GF-D8 (cell line): ENCODE data around the gene PRUNE2.

Experiments used
- DNase-seq: peaks from one replicate; lab custom pipeline; 2025; lab: John Stamatoyannopoulos, UW

Gene PRUNE2

DNA sequence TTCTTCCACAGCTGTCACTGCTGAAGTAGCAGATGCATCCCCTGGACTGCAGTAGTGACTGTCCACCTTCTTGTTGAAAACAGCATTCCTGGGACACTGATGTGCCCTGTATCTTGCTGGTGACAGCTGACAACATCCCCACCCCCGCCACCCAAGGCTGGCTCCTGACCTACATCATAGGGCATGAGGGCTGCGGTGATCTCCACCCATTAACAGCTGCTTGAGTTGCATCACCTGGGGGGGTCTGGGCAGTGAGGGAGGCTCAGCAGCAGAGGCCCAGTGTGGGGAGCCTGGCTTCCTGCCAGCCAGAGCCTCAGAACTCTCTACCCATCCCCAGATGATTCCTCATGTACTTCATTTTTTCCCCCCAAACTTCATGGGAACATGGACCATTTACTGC is 4.1 kb downstream of the PRUNE2 start:
- DNase-seq: no peak

DNA sequence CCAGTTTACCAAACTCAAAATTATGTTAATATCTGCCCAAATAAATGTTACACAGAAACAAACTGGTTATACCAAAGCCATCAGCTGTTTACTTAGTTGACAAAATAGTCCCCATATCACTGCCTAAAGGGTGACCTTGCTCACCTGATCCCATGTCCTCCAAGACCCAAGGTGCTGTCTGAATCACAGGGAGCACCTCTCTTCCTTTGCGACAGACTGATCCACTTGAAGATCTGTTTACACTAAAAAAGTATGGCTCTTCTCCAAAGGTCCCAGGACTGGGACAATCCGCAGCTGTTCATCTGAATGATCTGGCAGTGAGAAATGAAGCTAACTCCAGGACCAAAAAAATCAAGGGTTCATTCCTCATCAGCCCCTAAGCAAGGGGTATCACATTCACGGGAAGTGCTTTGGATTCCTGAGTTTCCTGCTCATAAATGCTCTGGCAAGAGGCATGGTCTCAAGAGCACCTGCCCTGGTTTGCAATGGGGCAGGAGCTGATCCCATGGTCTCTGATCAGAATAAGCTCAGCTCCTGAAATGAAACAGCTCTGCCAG is 5.0 kb downstream of the PRUNE2 start:
- DNase-seq: no peak

DNA sequence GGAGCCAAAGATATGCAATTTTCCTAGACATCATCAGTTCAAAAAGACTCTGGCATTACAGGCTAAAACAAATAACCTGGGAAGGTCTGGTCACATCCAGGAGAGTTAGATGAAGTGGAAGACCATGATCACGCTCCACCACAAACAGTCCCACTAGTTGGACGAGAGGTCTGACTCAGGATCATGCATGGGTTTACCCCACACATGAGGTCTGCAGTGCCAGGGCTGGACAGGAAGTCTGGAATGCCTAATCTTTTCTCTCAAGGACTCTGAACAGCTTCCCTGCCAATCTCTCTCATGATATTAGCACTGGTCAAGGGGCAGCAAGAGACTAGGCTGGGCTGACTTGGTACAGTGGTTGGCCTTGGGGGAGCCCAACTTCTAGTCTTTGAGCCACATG is 7.1 kb downstream of the PRUNE2 start:
- DNase-seq: no peak

DNA sequence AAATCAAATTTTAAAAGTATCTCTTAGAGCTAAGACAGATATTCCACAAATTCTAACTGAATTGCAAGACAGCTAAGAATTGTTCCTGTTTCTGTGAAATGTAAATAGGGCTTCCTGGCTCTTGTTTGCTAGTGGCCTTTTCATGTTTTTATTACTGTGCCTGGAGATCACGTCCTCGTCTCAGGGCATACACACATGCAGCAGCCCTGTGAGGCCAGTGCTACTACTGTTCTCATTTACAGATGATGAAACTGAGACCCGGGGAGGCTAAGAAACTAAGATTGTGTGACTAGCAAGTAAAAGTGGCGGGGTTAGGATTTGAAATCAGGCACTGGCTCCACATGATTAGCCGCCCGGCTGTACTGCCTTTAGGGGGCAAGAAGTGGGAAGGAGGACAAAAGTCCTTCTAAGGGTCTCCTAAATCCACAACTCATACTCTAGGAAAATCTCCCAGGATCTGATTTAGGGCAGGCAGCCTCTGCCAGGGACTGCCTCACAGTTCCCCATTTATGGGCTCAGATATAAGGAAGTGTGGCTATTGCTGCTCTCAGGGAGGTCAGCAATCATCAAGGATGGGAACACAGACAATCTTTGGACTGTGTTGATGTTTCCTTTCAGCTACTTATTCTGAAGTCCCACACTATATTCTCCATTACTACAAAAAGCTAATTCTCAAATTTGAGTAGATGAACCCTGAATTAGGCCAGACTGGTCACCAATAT is 7.9 kb downstream of the PRUNE2 start:
- DNase-seq: no peak

DNA sequence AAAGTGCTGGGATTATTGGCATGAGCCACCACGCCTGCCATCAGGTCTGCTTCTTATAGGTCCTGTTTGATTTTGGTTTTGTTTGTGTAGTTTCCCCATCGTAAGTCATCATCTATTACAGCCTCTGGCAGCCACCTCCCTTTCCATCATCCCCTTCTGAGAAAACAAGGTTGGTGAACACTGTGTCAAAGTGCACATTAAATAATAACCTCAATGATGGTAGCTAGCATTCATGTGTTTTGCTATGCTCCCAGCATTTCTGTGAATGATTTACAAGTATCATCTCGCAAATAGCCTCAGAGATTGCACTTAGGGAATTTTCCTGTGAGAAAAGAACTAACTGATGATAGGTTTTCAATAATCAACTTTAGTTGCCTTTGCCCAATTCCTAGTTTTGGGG is 9.9 kb downstream of the PRUNE2 start:
- DNase-seq: no peak

DNA sequence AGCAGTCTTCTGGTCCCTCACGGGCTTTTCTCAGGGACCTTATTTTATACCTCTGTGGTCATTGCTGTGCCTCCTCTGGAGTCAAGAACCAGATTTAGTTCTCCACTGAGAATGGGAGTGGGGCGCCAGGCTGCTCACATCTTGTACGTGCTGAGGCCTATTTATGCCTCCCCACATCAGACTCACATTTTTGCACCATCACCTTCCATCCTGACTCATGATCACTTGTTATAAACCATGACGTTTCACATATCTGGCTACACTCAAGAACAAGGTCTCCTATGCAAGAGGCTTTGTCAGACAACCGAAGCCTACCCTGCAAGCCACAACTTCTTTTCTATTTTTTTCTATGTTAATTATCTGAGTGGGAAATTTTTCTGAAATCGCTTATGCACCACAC is 10.7 kb downstream of the PRUNE2 start:
- no peak for DNase-seq

DNA sequence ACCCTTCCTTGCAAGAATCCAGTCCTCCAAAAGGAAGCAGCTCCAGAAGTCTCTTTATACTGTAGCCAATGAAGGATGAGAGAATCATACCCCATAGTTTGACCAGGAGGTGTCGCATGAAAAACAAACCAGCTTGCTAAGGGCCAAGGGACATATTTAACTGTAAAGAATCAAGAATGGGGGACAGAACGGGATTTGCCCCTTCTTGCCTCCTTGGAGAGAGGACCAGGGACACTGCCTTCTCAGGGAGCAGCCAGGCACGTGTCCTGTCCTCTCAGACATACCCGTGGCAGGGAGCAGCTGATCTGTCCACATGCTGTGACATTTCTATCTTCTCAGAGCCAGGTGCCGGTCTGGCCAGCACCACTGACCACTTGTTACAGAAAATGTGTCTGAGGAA is 11.7 kb downstream of the PRUNE2 start:
- DNase-seq: no peak

DNA sequence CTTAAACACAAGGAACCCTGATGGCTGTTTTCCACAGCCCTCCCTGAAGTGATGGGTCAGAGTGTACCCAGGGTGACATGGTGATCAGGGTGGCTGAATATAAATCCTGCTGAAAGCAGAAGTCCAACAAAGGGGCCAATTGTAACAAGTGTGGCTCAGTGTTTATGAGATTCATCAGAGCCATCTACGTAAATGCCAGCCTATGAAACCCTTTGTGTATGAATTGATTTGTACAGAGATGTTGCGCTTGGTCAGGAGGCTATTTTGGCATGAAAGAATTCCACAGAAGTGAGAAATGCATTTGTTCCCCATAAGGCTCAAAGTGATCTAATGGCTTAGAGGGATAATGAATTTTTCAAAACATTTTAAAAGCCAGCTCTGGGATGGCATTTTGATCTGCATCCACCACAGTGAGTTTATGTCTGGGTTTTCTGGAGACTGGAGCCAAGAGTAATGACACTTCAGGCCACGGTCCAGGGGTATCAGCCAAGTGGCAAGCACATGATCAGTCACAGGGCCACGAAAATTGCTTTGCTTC is 12.4 kb downstream of the PRUNE2 start:
- DNase-seq: no peak

DNA sequence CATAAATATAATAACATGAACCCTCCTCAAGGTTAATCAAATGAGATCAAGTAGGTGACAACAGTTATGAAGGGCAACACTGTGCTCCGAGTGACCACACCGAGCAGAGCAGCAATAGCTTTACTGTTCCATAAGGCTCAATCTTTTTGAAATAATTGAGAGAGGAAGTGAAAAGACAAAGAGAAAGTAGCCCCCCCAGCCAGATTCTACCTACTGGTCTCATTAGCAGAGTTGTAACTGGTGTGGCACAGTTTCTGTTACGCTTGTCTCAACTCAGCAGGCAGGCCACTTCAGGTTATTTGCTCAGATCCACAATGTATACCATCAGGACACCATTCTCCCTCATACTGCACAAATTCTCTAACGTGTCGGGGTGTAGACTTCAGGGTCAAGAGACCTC is 14.0 kb downstream of the PRUNE2 start:
- no peak for DNase-seq

DNA sequence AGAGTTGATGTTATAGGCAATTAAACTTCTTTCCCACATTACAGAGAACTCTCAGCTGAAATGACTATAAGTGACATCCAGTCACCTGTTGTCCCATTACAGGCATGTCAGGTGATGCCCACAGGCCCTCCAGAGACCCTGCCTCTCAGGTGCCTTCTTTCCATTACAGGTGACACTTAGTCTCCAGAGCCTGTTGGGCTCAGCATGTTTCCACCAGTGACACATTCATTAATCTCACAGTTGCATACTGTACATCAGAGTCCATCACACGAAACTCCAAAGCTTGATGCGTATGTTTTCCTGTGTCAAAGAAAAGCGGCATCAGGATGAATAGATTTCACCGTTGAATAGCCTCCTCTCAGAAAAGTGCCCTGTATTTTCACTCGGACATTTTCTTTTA is 14.6 kb downstream of the PRUNE2 start:
- no peak for DNase-seq

DNA sequence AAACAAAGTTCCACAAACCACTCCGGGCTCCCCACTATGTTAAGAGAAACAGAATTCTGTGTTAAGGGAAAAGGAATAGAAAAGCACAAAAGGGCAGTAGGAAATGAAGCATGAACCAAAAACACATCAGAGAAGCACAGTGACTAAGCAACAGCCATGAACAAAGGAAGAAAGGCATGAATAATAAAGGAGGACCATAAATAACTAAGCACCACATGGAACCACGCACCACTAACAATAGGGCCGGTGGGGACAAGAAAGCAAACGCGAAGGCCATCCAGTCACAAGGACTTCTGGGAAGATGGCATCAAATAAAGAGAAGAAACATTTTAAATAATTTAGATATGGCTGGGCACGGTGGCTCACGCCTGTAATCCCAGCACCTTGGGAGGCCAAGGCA is 18.0 kb downstream of the PRUNE2 start:
- DNase-seq: no peak

DNA sequence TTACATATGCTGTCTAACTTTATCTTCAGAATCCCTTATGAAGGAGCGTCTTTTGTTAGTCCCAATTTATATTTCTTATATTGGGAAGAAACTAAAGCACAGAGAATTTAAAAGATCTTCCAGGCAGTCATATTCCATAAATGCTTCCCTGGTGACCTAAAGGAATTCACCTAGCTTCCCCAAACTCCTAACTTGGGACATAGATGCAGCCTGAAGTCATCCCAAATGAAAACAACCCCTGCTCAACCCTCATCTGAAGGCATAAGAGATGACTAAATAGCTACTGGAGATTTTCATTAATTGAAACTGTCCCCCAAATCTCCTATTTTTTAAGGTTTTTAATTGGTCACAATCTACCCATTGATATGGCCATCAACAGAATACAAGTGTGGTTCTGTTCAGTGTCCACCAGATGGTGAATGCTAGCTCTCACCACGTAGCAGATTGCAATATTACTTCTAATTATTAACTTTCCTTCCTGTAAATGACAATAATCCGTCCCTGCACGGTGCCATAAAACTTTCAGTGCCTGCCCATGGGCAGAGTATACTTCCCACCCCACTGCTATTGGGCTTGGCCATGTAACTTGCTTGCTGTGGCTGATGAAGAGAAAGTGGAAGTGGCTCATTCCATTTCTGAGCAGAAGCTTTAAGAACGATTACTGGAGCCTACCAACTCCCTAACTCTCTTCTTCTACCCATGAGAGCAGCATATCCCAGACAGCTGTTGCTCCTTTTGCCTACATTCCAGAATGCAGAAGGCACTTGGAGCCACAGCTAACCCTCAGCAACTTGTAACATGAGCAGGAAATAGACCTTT is 18.7 kb downstream of the PRUNE2 start:
- no peak for DNase-seq

DNA sequence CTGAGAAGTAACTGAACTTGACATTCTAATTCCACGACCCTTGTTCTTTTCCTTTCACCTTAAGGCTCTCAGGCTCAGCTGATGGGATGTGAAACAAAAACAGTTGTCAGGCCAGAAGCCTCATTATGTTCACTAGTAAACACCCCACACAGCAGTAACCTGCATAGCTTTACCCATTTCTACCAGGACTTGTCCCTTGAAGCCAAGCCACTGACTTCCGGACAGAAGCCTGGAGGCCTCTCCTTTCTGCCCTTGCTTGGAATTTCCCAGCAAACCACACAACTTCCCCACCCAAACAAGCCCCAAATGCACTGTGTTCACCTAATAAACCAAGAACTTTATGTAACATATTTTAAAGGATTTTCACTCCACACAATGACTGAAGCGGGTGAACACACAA is 19.6 kb downstream of the PRUNE2 start:
- no peak for DNase-seq

DNA sequence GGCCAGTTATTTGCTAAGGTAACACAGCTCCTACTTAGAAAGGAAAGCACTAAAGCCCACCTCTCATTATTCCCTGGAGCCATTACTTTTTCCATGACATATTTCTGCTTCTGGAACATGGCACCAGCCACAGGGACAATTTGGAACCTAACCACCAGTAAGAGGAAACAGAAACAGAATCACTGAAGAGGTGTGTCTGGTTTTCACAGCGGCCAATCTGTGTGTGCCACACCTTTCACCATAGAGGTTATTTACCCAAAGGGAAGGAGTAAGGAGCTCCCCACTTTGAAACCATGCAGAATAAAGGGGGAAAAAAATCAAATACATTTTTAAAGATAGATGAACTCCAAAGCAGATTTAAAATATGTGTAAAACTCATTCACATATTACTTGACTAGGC is 21.1 kb downstream of the PRUNE2 start:
- DNase-seq: no peak

DNA sequence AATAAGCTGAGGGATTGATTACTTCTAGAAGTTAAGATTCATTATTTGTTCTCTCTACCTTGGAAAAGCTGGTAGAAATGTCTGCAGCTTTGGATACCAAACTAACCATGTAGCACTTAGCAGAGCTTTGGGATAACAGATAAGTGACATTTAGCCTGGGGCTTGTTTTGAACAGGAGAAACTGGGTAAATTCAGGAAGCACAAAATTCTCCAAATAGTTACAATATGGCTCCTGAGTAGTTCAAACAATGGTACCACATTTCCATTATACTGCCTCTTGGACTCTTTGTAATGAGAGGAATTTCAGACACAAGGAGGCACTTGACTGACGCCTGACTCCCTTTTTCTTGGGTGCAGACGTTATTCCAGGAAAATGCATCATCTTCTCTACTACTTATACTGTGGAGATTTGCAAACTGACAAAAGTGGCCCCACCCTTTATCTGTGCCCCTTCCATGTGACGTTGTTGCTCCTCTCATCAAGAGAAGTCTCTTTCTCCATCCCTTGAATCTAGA is 22.5 kb downstream of the PRUNE2 start:
- no peak for DNase-seq

DNA sequence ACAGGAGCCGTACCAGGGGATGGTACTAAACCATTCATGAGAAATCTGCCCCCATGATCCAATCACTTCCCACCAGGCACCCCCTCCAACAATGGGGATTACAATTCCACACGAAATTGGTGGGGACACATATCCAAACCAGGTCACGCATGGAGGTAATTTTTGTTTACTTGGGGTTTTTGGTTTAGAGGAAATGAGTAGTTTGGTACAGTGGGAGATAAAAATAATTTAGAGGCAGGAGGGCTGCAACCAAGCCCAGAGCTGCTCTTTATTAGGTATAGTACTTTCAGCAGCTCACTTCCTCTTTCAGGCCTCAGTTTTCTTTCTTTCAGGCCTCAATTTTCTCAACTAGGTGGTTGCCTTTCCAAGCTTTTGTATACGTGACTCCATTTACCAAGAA is 23.2 kb downstream of the PRUNE2 start:
- DNase-seq: no peak

DNA sequence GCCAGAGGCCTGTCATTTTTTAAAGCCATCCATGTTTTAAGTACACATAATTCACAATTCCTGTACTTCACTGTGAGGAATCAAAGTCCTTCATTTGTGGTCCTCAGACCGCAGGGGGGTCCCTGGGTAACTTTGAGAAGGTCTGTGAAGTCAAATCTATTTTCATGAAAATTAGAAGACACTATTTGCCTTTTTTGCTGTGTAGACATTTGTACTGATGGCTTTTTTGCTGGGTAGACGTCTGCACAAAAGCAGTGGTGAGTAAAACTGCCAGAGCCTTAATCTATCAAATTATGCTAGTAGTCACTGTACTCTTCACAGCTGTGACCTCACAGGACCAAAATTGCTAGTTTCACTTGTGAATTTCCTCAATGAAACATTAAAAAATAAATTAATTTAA is 25.7 kb downstream of the PRUNE2 start:
- no peak for DNase-seq

DNA sequence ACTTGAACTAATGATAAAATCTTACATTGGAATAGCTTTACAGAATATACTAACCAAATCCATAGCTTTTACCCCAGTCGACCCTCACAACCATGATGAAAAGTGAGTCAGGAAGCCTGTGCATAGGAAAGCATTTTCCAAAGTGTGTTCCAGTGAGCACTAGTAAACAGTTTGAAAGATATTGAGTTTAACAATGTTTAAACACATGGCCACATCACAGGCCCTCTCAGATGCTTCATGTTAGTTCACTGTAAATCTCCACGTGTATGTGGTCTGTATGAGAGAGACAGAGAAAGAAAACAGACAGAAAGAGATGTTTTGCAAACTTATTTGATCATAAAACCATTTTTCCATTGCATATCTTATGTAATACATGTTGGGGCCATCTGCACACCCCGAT is 27.0 kb downstream of the PRUNE2 start:
- no peak for DNase-seq

DNA sequence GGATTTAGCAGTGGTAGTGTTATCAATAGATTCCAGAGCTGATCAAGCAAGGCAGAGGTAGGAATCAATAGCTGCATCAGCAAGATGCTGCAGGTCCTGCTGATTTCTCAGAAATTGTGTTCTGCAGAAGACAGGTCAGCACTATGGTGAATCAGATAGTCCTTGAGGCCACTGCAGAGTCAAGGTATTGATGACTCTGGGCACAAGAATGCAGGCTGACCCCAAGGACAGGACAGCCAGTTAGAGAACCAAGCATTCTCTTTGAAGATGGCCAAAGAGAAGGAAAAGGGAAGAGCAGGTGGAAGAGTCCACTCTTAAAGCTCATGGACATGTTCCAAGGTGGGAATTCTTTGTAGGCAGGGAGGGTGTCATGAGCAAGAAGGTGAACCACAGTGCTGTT is 28.0 kb downstream of the PRUNE2 start:
- DNase-seq: no peak

DNA sequence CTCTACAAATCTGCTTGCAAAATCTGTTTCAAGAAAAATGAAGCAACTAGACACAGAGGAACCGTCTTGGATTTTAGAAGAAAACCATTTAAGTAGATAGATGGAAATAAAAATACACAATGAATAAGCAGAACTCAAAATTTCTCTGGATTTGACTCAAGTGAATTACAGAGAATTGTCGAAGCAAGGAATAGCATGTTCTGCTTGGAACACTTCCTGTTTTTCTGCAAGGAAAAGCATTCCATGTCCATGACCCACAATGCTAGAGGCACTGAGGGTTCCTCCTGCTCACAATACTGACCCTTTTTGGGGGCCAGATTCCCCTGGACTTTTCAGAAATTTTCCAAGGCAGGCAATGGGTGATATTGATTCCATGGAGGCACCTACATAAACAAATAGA is 29.8 kb downstream of the PRUNE2 start:
- no peak for DNase-seq

DNA sequence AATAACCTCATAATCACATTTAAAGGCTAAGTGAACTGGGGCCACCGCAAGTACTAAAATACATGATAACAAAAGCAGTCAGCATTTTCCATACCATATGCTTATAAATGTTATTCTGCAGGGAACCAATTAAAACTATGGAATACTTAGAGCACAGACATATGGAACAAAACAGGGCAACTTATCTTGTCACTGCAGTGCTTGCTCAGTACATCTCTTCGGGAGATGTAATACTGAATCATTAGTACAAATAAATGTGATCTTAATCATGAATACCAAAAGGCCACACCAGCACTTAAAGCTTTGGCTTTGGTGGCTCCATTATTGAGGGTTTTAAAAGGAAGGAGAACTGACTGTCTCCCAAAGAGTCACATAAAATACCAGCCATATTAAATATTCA is 32.1 kb downstream of the PRUNE2 start:
- DNase-seq: no peak

DNA sequence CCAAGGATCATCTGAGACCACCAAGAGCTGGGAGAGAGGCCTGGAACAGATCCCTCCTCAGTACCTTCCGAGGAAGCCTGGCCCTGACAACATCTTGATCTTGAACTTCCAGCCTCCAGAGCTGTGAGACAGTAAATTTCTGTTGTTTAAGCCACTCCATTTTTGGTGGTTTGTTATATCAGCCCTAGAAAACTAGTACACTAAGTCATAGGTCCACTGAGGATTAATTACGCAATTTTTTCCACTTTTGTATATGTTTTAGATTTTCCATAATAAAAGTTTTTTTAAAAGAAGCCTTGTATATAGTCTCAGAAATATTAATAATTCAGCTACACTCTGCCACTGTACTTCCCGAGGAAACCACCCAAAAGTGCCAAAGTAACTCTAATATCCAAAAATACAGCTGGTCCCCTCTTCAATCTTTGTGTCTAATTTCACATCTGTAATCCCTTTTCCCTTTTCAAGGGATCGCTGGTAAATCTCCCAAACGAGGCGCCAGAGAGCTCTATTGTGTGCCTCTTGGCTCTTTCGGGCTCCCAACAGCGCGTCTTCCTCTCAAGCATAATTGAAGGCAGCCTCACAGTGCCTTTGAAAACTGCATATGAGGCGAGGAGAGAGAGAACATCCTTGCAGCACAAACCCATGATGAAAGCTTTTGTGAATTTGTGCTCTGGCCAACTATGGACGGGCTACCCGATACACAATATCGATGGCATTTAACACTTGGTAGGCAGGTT is 32.7 kb downstream of the PRUNE2 start:
- DNase-seq: no peak
